Stimulated activated CD8-positive, alpha-beta memory T cell treated with anti-CD3 and anti-CD28 coated beads, Interleukin-4, amount 100 ng/mL, for 1 hour (primary cell): Measurements from ENCODE around the gene ZNF521.

Experiments used
- DNase-seq, 2 donors: peaks; one replicate each; pipeline ENCODE4 v3.0.0-alpha.2; 2020; ENCODE audit warnings: low read depth in 2 of 2, low spot score in 1 of 2

Gene ZNF521

DNA sequence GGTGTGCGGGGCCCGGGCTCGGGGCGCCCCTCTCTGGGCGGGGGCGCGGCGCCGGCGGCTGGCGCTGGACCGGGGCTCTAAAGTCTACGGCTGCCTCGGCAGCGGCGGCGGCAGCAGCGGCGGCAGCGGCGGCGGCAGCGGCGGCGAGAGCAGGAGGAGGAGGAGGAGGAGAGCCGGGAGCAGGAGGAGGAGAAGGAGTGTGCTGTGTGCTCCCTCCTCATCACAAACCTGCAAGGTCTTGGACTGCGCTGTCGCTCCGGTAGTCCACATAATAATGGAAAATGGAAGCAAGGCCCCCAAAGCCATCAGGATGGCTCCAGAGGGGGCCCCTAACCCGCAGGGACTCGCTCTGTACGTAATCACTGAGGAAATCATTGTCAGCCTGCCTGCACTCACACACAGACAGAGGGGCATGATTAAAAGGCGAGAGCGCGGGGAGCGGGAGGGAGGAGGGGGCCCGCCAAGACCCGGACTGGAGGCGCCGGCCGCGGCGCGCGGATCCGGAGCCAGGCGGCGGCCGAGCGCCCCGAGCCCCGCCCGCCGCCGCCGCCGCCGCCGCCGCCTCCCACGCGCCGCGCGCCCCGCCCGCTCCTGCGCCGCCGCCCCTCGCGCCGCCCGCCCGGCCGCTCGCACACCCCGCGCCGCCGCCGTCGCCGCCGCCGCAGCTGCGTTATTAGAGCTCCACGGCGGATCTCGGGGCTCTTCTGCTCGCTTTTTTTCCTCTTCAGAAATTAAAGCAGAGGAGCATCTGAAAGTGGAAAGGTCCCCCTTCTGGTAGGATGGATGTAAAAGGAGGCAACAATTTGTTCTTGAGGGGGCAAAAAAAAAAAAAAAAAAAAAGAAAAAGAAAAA lies at the start of gene ZNF521:
Gene ZNF521 (minus strand): TSS at position 390 of the 852 bp plus-strand sequence. CDS start 1,220 bp downstream, outside the sequence.
- peak in 1 of 2 donors; percentile 3 for DNase-seq

- DNase-seq: no peak
These were observed 47.6 kb upstream of the ZNF521 start for GRCh38 chr18:25399554-25399953.

- no peak for DNase-seq
These were observed 40.2 kb upstream of the ZNF521 start for GRCh38 chr18:25392192-25392591.

DNA sequence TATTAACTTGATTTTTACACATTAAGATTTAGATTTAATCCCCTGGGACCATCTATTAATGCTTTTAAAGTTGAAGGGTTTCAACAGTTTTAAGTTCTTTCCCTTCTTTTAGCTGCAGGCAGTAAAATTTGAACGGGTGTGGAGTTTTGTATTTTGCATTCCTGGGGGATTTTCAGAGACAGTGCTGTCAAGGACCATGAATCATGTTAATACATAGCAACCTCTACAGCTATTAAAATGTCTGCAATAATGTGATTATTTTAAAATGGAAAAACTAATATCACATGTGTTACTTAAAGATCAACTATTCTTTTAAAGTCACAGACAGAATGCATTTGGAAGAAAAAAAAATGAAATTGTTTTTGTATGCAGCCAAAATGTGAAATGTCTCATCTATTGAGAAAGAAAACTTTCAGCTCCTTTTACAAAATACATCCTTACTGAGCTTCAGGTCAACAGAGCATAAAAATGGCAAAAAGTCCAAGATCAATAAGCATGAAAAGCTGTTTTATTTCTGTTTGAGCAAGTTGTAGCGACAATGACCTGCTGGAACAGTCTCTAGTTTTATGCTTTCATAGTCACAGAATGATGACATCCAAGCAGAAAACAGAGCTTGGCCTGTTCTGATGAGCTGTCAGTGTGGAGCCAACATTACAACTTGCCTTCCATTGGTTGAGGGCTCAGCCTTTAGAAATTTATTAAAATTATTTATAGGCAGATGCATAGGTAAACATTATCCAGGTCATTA lies 21.6 kb upstream of the ZNF521 start:
- DNase-seq: no peak

DNA sequence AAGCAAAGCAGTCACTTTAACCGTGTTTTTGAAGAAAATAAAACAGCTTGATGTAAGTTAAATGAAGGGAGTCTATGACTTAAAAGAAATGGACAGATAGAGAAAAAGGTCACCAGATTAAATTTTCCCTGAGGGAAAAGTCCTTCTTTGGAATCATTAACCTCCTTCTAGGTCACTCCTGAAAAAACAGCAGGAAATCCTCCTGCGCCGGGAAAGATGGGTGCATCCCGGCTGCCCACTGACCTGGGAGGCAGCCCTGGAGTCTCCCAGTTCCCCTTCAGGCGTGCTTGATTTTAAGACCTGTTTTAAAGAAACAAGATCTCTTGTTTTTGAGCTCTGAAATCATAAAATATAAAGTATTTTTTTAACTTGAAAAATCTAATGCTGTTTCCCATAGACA lies 18.4 kb upstream of the ZNF521 start:
- DNase-seq: no peak

- DNase-seq: no peak
These were observed 13.3 kb upstream of the ZNF521 start for GRCh38 chr18:25365242-25365641.

DNA sequence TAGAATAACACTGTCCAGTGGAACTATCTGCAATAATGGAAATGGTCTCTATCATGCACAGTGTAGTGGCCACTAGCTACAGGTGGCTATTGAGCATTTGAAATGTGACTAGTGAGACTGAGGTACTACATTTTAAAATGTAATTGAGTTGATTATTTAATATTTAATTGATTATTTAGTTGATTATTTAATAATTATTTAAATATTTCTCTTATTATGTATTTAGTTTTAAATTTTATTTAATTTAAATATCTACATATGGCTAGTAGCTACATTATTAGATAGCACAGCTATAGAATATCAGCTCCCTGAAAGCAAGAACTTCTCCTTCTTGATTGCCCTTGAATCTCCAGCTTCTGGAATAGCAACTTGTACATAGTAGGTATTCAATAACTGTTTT lies 12.8 kb upstream of the ZNF521 start:
- DNase-seq: no peak

- no peak for DNase-seq
These were observed 8.4 kb upstream of the ZNF521 start for GRCh38 chr18:25360301-25360899.

DNA sequence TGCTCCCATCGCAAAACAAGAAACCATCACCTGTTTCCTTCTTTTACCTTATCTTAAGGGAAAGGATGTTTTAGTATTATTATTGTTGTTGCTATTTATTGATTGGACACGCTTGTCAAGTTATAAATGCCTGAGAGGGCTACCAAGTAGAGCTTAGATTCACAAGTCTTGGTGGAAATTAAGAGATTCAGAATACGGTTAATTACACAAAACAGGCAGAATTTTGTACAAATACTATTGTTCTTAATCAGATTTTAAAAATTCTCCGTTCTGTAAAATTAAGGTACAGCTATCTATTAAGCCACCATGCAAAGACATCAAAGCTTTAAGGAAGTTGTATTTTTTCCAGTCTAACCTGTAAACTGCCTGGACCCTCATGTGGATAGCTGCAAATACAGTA lies 1.1 kb upstream of the ZNF521 start:
- DNase-seq: no peak

GRCh38 chr18:25352629-25353005 lies 651 bp upstream of the ZNF521 start:
- DNase-seq: no peak

GRCh38 chr18:25351280-25351775 lies 638 bp downstream of the ZNF521 start:
- no peak for DNase-seq

DNA sequence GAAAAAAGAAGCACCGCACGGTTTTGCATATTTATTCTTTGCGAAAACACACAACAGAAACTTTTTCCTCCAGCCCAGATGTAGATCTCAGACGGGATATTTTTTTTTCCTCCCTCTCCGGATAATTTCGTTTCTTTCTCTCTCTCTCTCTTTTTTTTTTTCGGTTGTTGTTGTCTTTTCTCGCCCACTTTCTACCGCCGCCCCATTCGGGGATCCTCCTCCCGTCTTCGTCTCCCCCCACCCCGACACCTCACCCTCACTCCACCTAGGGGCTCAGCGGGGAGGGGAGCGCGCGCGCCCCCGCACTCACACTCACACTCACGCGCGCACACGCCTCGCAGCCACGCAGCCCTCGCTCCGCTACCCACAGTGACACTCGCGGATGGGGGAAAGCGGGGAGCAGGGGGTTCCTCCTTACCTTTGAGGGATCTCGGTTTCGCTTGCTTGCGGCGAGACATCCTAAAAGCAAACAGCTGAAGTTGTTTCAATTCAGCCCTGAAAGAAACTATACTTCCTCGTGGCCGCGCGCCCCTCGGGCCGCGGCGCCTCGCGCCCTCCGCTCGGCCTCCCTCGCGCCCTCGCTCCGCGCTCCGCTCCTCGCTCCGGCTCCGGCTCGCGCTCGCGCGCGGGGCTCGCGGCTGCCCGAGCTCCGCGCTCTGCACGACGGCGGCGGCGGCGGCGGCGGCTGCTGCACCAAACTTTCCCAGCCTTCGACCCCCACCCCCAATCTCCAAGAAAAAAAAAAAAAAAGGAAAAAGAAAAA lies 1.3 kb downstream of the ZNF521 start:
- DNase-seq: no peak

DNA sequence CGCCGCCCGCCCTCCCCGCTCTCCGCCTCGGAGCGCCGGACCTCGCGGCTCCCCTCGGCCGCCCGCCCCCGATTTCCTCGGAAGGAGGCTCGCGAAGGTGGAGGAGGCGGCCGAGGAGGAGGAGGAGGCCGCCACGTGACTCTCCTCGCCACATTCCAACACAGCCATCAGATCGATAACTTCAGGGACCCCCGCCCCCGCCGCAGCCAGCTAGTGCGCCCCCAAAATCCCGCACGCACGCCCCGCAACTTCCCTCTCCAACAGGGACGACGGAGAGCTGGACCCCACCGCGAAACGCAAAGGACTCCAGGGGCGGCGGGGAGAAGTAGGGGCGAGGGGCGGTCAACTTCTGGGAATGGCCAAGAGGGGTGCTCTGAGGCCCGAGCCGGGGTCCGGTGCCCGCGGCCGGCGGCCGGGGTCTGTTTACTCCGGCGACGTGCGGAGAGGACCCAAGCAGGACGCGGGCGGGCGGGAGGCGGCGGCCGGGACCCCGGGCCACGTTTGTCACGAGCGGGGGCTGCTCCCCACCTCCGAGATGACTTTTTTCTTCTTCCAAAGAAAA lies 2.0 kb downstream of the ZNF521 start:
- DNase-seq: no peak

DNA sequence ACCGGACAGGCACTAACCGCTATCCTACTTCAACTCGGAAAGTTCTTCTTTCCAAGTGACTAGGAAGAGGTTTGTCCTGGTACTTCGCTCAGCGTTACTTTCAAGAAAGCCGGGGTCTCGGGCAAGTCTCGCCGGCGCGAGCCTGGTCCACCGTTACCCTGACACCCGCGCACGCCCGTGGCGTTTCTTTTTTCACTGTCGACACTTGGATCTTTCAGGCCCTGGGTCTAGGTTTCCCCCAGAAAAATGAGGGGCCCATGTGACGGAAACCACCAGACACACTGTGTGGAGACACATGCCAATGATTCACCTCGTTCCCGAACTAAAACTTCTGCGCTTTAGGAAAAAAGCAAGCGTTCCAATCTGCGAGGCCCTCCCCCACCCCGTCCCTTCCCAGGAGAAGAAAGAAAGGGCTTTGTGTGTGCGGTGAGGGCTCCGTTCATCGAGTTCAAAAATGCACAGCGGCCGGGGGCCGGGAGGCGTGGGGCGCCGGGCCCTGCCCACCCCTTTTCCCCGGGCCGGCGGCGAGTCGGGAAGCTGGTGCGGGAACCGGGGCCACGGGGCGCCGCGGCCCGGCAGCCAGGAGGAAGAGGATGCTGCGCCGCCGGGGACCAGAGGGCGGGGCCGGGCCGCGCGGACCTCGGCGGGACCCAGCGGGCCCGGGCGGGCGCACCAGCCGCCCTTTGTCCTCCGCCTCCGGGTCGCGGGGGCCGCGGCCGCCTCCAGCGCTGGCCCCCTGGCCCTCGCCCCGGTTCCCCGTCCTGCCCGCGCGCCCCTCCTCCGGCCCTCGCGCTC lies 2.6 kb downstream of the ZNF521 start:
- no peak for DNase-seq

GRCh38 chr18:25348386-25349130 lies 3.4 kb downstream of the ZNF521 start:
- no peak for DNase-seq

DNA sequence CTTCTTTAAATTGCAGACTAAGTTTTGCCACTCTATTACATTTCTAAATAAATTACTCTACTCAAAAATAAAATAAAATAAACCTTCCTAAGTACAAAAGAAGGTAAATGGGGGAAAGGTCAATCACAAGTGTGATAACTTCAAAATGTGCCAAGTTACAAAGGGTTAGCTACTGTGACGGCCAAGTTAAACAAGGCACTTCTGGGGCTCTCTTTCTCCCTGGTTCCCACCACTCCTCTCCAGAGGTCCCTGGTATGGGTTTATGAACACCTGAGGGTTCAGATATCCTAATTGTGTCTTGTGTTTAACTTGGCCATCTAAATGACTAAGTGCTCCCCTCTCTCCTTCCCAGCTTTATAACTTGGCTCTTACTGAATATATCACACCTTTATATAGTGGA lies 5.4 kb downstream of the ZNF521 start:
- DNase-seq: no peak

GRCh38 chr18:25345081-25345866 lies 6.7 kb downstream of the ZNF521 start:
- no peak for DNase-seq

GRCh38 chr18:25341831-25342230 lies 10.1 kb downstream of the ZNF521 start:
- no peak for DNase-seq
